ENCODE results near the gene RASSF1.

Gene RASSF1

GRCh38 chr3:50364573-50365079 lies 24.0 kb upstream of the RASSF1 start:
- Histone ChIP-seq H3K27ac (ENCODE audit: low read depth, low read length) (peak overlapping the region; percentile 52), H3K27me3 (ENCODE audit: control insufficient read depth in 1 of 2, insufficient read depth in 2 of 2, low read length in 2 of 2) (peaks cover 0 to 3% of the 10 kb centered on the region in 2 donors), H3K9ac (ENCODE audit: low read length) (no peak overlapping the region), H3K9me3 (ENCODE audit: low read length) (no peaks in the 10 kb centered on the region), H3K36me3 (ENCODE audit: insufficient read depth, low read length) (no peaks in the 10 kb centered on the region), H3K4me1 (ENCODE audit: insufficient read depth, low read length) (peaks cover 11% of the 10 kb centered on the region), H3K4me3 (ENCODE audit: low read depth in 1 of 2, low read length in 2 of 2) (peak overlapping the region; percentile 50 to 54)

- Histone ChIP-seq H3K9ac (ENCODE audit: low read length) (no peak overlapping the region), H3K9me3 (ENCODE audit: low read length) (no peaks in the 10 kb centered on the region), H3K4me1 (ENCODE audit: insufficient read depth, low read length) (peaks cover 39% of the 10 kb centered on the region), H3K27me3 (ENCODE audit: control insufficient read depth in 1 of 2, insufficient read depth in 2 of 2, low read length in 2 of 2) (no peaks in the 10 kb centered on the region), H3K36me3 (ENCODE audit: insufficient read depth, low read length) (peaks cover 34% of the 10 kb centered on the region), H3K4me3 (ENCODE audit: low read depth in 1 of 2, low read length in 2 of 2) (peak overlapping the region in 1 of 2 donors; percentile 94), H3K27ac (ENCODE audit: low read depth, low read length) (no peak overlapping the region)
Observed at GRCh38 chr3:50359760-50360110, 19.1 kb upstream of the RASSF1 start.

- Histone ChIP-seq H3K27me3 (ENCODE audit: control insufficient read depth in 1 of 2, insufficient read depth in 2 of 2, low read length in 2 of 2) (no peaks in the 10 kb centered on the region), H3K4me3 (ENCODE audit: low read depth in 1 of 2, low read length in 2 of 2) (peak within 1 kb of the TSS; percentile 94 to 96), H3K36me3 (ENCODE audit: insufficient read depth, low read length) (peaks cover 40% of the 10 kb centered on the region), H3K27ac (ENCODE audit: low read depth, low read length) (peak within 1 kb of the TSS; percentile 67), H3K4me1 (ENCODE audit: insufficient read depth, low read length) (peaks cover 35% of the 10 kb centered on the region), H3K9ac (ENCODE audit: low read length) (peak within 1 kb of the TSS; percentile 95), H3K9me3 (ENCODE audit: low read length) (no peaks in the 10 kb centered on the region)
Observed at GRCh38 chr3:50358911-50359759, 18.5 kb upstream of the RASSF1 start, which contains the start of gene TMEM115. Gene TMEM115, minus strand, starts transcription at chr3:50359521. Its CDS starts 458 bp downstream, at chr3:50359063.

GRCh38 chr3:50358355-50358910 lies 17.8 kb upstream of the RASSF1 start:
- Histone ChIP-seq H3K9ac (ENCODE audit: low read length) (peak overlapping the region; percentile 95), H3K4me3 (ENCODE audit: low read depth in 1 of 2, low read length in 2 of 2) (peak overlapping the region; percentile 94 to 96), H3K4me1 (ENCODE audit: insufficient read depth, low read length) (peaks cover 34% of the 10 kb centered on the region), H3K27ac (ENCODE audit: low read depth, low read length) (peak overlapping the region; percentile 67), H3K9me3 (ENCODE audit: low read length) (no peaks in the 10 kb centered on the region), H3K36me3 (ENCODE audit: insufficient read depth, low read length) (peaks cover 47% of the 10 kb centered on the region), H3K27me3 (ENCODE audit: control insufficient read depth in 1 of 2, insufficient read depth in 2 of 2, low read length in 2 of 2) (no peaks in the 10 kb centered on the region)

GRCh38 chr3:50357481-50357880 lies 16.8 kb upstream of the RASSF1 start:
- H3K9me3 ChIP-seq (ENCODE audit: low read length): no peaks in the 10 kb centered on the region
- H3K4me1 ChIP-seq (ENCODE audit: insufficient read depth, low read length): peaks cover 34% of the 10 kb centered on the region
- peaks cover 53% of the 10 kb centered on the region for H3K36me3 ChIP-seq (ENCODE audit: insufficient read depth, low read length)
- H3K4me3 ChIP-seq (ENCODE audit: low read depth in 1 of 2, low read length in 2 of 2): peak overlapping the region; percentile 94 to 96
- H3K27me3 ChIP-seq (ENCODE audit: control insufficient read depth in 1 of 2, insufficient read depth in 2 of 2, low read length in 2 of 2): no peaks in the 10 kb centered on the region
- peak overlapping the region; percentile 95 for H3K9ac ChIP-seq (ENCODE audit: low read length)
- H3K27ac ChIP-seq (ENCODE audit: low read depth, low read length): no peak overlapping the region

- H3K9me3 ChIP-seq (ENCODE audit: low read length): no peaks in the 10 kb centered on the region
- H3K4me1 ChIP-seq (ENCODE audit: insufficient read depth, low read length): peaks cover 36% of the 10 kb centered on the region
- no peaks in the 10 kb centered on the region for H3K27me3 ChIP-seq (ENCODE audit: control insufficient read depth in 1 of 2, insufficient read depth in 2 of 2, low read length in 2 of 2)
- H3K27ac ChIP-seq (ENCODE audit: low read depth, low read length): no peak overlapping the region
- peaks cover 53% of the 10 kb centered on the region for H3K36me3 ChIP-seq (ENCODE audit: insufficient read depth, low read length)
- H3K9ac ChIP-seq (ENCODE audit: low read length): peak overlapping the region; percentile 95
- H3K4me3 ChIP-seq (ENCODE audit: low read depth in 1 of 2, low read length in 2 of 2): peak overlapping the region in 1 of 2 donors; percentile 94
Observed at GRCh38 chr3:50356553-50356952, 15.9 kb upstream of the RASSF1 start.

GRCh38 chr3:50355829-50356552 lies 15.4 kb upstream of the RASSF1 start:
- H3K9me3 ChIP-seq (ENCODE audit: low read length): no peaks in the 10 kb centered on the region
- no peaks in the 10 kb centered on the region for H3K27me3 ChIP-seq (ENCODE audit: control insufficient read depth in 1 of 2, insufficient read depth in 2 of 2, low read length in 2 of 2)
- H3K27ac ChIP-seq (ENCODE audit: low read depth, low read length): no peak overlapping the region
- H3K4me1 ChIP-seq (ENCODE audit: insufficient read depth, low read length): peaks cover 41% of the 10 kb centered on the region
- peak overlapping the region; percentile 95 for H3K9ac ChIP-seq (ENCODE audit: low read length)
- peaks cover 53% of the 10 kb centered on the region for H3K36me3 ChIP-seq (ENCODE audit: insufficient read depth, low read length)
- H3K4me3 ChIP-seq (ENCODE audit: low read depth in 1 of 2, low read length in 2 of 2): peak overlapping the region in 1 of 2 donors; percentile 94

GRCh38 chr3:50354850-50355249 lies 14.2 kb upstream of the RASSF1 start:
- no peak overlapping the region for H3K9ac ChIP-seq (ENCODE audit: low read length)
- no peaks in the 10 kb centered on the region for H3K27me3 ChIP-seq (ENCODE audit: control insufficient read depth in 1 of 2, insufficient read depth in 2 of 2, low read length in 2 of 2)
- H3K4me3 ChIP-seq (ENCODE audit: low read depth in 1 of 2, low read length in 2 of 2): no peak overlapping the region
- H3K36me3 ChIP-seq (ENCODE audit: insufficient read depth, low read length): peaks cover 53% of the 10 kb centered on the region
- peaks cover 47% of the 10 kb centered on the region for H3K4me1 ChIP-seq (ENCODE audit: insufficient read depth, low read length)
- H3K9me3 ChIP-seq (ENCODE audit: low read length): no peaks in the 10 kb centered on the region
- H3K27ac ChIP-seq (ENCODE audit: low read depth, low read length): no peak overlapping the region

- Histone ChIP-seq H3K36me3 (ENCODE audit: insufficient read depth, low read length) (peaks cover 53% of the 10 kb centered on the region), H3K27me3 (ENCODE audit: control insufficient read depth in 1 of 2, insufficient read depth in 2 of 2, low read length in 2 of 2) (no peaks in the 10 kb centered on the region), H3K9ac (ENCODE audit: low read length) (no peak overlapping the region), H3K9me3 (ENCODE audit: low read length) (no peaks in the 10 kb centered on the region), H3K27ac (ENCODE audit: low read depth, low read length) (no peak overlapping the region), H3K4me1 (ENCODE audit: insufficient read depth, low read length) (peaks cover 52% of the 10 kb centered on the region), H3K4me3 (ENCODE audit: low read depth in 1 of 2, low read length in 2 of 2) (no peak overlapping the region)
Observed at GRCh38 chr3:50354186-50354764, 13.6 kb upstream of the RASSF1 start.

GRCh38 chr3:50353245-50354004 lies 12.8 kb upstream of the RASSF1 start:
- Histone ChIP-seq H3K4me3 (ENCODE audit: low read depth in 1 of 2, low read length in 2 of 2) (no peak overlapping the region), H3K4me1 (ENCODE audit: insufficient read depth, low read length) (peaks cover 53% of the 10 kb centered on the region), H3K9me3 (ENCODE audit: low read length) (no peaks in the 10 kb centered on the region), H3K27me3 (ENCODE audit: control insufficient read depth in 1 of 2, insufficient read depth in 2 of 2, low read length in 2 of 2) (no peaks in the 10 kb centered on the region), H3K27ac (ENCODE audit: low read depth, low read length) (no peak overlapping the region), H3K9ac (ENCODE audit: low read length) (no peak overlapping the region), H3K36me3 (ENCODE audit: insufficient read depth, low read length) (peaks cover 59% of the 10 kb centered on the region)
